Measurements from ENCODE around the gene SEPHS2.
A peak's percentile ranks its signal among the peaks of the same experiment; 100 is the strongest.

The SEPHS2 gene

DNA sequence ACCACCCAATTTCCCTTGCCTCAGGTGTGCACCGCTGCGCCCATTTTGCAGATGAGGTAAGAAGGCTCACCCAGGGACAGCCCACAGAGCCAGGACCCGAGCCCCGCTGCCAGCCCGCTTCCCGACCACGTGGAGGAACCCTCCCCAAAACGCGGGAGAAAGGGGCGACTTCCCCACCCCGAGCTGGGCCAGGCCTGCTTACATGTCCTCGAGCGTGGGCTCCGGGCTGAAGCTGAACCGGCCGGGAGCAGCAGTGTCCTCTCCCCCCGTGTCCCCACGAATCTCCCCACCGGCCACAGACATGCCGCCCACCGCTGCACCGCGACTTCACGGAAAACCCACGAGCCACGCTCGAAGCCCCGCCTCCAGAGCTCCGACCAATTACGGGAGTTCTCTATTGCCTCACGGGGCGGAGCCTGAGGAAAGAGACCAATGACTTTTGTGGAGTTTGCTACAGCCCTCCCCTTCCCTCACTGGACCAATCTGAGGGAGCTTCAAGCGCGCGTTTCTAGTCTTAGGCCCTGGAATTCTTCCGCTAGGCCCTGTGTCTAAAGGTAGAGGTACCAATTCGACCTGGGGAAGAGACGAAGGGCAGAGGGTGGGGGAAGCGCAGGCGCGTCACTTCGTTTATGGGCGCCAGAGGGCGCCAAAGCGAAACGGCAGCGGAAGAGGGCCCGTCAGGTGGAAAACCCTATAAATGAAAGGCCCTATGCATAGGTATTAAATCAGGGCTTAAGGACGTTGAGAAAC lies 15.8 kb downstream of the SEPHS2 start, which contains the start of gene DCTPP1:
DCTPP1 (minus strand) TSS at position 353 of the 750 bp plus-strand sequence; CDS start at position 303, 50 bp downstream.
- peak; percentile 90 for DNase-seq (ENCODE audit: low spot score)

DNA sequence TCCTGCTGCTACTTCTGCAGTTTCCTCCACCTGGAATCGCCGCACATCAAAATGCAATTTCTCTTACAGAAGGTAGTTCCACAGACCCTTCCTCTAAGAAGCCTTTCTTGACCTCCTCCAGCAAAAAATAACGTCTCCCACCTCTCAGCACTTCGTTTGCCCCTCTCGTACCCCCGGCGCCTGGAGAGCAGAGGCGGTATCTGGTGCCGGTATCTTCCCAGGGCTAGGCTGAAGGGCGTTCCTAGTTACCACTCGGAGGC lies 16.3 kb downstream of the SEPHS2 start:
- no peak for DNase-seq (ENCODE audit: low spot score)

DNA sequence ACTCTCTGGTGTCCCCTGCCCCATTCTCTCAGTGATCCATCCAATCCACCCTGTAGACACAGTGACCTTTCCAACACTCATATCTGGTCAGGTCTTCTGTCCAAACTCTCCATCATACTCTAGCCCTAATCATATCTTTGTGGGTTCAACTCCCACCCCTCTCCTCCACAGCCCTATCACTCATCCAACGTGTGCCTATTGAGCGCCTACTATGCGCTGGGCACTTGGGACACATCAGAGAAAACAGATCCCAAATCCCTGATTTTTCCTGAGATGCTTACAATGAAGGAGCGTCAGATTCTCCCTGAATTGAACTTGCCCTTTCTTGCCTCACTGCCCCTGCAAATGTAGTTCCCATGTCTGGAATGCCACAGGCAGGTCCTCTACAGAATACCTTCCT lies 17.6 kb downstream of the SEPHS2 start:
- DNase-seq (ENCODE audit: low spot score): no peak

DNA sequence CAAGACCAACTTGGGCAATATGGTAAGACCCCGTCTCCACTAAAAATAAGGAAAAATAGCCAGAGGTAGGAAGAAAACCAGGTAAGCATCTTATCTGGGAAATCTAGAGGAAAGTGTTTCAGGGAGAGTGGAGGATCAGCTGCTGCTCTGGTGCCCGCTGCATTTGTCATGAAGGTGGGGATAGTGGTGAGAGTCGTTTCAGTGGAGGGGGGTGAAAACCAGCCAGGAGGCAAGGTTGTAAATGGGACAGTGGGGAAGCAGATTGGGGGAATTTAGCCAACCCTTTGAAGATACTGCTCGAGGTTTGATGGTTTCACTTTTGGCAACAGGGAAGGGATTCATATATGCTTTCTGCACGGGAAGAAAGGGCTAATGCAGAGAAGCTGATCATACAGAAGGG lies 24.7 kb downstream of the SEPHS2 start:
- DNase-seq (ENCODE audit: low spot score): no peak

DNA sequence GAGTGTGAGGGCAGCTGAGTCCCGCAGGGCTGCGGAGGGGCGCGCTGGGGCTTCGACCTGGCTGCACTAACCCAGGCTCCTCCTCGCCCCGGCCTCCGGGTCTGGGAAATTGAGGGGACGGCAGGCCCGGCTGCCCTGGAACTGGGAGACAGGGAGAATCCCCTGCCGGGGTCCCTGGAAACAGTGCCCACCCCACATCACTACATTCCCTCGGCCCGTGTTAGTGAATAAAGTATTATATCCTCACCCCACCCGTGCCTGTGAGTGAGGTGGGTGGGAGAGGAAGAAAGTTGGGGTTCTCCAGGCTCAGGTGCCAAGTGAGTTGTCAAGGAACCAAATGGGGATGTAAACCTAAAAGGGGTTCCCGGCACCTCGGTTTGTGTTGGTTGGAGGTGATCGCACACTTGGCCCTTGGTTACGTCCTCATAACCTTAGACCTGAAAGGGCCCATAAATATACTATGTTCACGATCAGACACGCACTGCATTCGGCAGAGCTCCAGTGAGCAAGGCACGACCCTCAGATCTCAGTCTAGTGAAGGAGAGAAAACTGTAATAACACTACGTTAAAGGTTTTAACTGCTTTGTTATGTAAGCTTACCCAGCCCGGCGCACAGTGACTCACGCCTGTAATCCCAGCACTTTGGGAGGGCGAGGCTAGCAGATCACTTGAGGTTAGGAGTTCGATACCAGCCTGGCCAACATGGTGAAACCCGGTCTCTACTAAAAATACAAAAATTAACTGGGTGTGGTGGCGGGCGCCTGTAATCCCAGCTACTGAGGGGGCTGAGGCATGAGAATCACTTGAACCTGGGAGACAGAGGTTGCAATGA lies 27.1 kb downstream of the SEPHS2 start:
- no peak for DNase-seq (ENCODE audit: low spot score)

DNA sequence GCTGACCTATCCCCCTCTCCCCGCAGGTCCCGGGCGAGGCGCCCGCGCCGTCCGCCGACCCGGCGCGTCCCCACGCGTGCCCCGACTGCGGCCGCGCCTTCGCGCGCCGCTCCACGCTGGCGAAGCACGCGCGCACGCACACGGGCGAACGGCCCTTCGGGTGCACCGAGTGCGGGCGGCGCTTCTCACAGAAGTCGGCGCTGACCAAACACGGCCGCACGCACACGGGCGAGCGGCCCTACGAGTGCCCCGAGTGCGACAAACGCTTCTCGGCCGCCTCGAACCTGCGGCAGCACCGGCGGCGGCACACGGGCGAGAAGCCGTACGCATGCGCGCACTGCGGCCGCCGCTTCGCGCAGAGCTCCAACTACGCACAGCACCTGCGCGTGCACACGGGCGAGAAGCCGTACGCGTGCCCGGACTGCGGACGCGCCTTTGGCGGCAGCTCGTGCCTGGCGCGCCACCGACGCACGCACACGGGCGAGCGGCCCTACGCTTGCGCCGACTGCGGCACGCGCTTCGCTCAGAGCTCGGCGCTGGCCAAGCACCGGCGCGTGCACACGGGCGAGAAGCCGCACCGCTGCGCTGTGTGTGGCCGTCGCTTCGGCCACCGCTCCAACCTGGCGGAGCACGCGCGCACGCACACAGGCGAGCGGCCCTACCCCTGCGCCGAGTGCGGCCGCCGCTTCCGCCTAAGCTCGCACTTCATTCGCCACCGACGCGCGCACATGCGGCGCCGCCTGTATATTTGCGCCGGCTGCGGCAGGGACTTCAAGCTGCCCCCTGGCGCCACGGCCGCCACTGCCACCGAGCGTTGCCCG lies 27.9 kb downstream of the SEPHS2 start:
- DNase-seq (ENCODE audit: low spot score): peak; percentile 83

DNA sequence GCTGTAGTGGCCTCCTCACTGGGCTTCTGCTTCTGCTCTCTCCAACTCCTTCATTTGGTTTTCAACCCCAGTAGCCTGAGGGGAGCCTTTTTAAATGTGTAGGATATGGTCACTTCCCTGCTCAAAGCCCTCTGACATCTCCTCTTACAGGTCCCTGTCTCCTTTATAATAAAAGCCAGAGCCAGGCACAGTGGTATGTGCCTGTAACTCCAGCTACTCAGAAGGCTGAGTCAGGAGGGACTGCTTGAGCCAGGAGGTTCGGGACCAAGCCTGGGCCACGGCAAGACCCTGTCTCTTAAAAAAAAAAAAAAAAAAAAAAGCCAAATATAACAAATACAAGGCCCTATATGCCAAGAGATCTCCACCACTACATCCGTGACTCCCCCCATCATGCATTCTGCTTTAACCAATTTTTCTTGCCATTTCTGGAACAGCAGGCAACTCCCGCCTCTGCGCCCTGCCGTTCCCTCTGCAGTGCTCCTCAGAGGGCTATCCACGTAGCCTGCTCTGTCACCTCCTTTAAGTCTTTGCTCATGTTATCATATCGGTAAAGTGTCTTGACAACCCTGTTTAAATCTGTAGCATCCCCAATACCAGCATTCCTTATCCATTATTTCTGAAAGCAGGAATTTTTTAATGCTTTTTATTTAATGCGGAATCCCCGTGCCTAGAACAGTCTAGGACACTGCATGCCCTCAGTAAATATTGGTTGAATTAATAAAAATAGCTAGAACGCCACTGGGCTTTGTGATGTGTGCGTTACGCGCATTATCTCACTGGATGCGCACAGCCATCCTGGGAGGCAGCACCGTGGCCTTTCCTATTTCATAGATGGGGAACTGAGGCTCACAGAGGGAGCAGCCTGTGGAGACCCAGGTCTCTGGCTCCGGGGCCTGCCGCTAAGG lies 28.8 kb downstream of the SEPHS2 start:
- DNase-seq (ENCODE audit: low spot score): no peak

DNA sequence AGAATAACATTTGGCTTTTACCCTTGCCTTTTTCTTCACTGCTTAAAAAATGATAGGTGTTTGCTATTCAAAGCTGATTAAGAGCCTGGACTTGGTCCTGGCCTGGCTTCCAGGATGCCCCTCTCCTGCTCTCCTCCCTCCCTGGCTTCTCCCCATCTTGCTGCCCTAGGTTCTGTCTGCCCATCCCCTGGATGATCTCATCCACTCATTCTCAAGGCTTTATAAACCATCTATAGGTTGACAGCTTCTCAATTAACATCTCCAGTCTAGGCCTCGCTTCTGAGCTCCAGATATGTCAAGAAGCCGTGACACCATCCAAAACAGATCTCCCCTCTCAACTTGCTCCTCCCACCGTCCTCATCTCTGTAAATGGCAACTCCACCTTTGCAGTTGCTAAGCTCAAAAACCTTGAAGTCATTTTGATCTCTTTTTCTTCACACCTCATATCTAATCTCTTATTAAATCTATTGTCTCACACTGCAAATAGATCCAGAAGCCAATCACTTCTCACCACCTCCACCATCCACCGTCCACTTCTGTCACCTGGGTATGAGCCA lies 29.5 kb downstream of the SEPHS2 start:
- DNase-seq (ENCODE audit: low spot score): no peak

DNA sequence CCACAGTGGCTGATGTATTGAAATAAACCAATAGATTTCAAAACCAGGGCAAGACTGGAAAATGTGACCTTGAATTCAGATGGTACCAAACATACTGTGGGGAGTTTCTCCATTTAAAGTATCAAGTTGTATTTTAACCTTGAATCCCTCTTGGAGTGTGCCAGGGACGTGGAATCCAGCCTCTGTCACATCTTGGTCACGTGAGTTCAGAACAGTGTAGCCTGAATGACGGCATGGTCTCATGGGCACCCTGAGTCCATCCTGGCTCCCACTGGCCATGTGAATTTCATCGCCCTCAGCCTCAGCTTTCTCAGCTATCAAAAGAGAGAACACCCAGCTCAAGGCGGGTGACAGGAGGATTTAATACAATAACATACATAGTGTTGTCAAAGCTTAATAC lies 31.5 kb downstream of the SEPHS2 start:
- DNase-seq (ENCODE audit: low spot score): no peak

DNA sequence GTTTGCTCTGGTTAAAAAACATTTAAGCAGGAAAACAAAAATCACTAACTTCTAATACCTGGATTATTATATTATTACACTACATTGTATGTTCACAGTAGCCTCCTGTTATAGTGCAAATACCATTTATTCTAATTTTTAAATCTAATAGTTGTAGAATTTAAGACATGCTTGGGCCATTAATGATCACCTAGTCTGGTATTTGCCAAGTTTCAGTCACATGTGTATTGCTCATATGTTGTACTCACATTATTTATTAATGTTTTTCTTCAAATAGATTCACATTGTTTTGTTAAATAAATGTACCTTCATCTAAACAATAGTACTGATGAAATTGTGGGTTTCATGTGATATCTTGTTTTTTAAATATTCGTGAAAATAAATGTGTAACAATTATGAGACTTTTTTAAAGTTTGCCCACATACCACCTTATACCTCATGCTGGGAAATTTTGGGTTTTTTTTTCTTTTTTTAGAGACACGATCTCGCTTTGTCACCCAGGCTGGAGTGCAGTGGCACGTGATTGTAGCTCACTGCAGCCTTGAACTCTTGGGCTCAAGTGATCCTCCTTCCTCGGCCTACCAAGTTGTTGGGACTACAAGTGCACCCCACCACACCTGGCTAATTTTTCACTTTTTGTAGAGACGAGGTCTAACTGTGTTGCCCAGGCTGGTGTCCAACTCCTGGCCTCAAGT lies 32.4 kb downstream of the SEPHS2 start:
- no peak for DNase-seq (ENCODE audit: low spot score)

DNA sequence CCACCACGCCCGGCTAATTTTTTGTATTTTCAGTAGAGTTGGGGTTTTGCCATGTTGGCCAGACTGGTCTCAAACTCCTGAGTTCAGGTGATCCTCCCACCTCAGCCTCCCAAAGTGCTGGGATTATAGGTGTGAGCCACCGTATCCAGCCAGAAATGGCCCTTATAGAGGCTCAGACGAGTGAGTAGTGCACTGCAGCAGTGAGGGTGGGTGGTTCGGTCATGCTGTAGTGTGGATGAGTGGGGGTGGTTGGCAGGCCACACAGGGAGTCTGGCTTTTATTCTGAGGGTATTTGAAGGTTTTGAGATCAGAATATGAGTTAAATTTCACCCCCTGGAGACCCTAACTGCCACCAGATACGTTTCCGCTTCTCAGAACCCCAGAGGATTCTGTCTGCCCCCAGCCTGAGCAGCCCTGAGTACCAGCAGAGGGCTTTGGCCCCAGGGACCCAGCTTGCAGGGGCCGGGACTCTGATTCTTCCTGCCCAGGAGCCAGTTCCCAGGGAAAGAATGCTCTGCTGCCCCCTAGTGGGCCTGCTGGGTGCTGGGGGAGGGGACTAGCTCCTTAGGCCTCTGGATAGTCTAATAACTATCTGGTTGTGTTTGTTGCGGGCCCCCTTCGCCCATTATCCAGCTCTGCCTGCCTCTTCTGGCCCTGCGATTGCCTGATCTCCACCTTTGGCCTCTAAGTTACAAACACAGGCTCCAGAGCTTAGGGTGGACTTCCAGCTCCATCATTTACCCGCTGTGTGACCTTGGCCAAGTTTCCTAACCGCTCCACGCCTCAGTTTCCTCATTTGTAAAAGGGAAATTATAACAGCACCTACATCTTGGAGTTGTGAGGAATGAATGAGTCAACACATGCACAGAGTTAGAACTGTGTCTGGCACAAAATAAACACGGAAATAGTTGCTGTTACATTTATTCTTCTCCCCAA lies 36.3 kb downstream of the SEPHS2 start:
- DNase-seq (ENCODE audit: low spot score): peak; percentile 89

DNA sequence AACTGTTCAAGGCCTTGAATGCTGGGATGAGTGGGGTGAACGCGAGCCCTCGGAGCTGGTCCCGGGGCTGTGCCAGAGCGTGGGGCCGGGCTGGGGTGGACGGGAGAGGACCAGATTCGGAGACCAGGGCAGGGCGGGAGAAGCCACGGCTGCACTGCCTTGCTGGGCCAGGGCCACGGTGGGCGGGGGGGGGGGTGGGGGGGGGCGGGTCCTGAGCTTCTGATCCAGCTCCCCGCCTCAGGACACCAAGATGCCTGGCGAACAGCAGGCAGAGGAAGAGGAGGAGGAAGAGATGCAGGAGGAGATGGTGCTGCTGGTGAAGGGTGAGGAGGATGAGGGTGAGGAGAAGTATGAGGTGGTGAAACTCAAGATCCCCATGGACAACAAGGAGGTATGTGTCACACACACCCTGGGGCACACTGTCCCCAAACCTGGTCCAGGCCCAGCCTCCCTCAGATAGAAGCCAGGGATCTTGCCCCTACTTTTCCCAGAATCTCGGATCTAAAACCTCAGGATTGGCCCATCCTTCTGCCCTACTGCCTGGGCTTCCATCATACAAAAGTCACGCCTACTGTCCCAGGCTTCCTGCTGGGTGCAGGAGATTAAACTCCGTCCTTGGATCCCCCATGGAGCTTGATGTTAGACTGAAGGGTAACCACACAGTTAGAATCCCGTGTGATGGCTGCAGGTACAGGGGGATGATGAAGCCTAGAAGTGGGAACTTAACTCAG lies 37.7 kb downstream of the SEPHS2 start:
- no peak for DNase-seq (ENCODE audit: low spot score)

DNA sequence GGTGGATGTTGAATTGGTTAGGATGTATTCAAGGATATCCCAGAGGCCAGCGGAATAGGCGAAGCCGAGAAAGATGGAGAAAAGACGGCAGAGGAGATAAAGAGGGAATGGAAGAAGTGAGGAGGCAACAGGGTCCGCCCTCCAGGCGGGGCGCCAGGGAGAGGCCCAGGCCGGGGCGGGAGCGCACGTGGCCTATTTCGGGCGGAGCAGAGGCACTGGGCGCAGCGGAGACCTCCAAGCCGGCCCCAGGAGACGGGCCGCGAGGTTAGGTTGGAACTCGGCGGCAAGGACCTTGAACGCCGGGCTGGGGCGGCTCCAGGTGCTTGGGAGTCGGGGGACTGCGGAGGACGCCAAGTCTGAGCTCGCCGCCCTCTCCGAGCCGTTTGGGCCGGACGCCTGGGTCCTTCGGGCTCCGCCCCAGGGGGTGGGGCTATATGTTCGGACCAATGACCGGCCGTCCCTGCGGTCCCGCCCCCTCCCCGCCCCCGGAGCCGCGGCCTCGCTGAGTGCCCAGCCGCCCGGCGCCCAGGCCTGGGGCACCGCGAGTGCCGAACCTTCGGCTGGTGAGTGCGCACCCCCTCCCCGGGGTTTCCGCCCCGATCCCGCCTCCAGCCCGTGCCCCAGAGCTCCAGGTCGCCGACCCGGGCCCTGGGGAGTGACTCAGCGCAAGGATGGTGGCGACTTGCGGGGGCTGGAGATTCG lies 38.4 kb downstream of the SEPHS2 start, which contains the start of gene ZNF771:
ZNF771 (plus strand) TSS at position 505 of the 702 bp plus-strand sequence. CDS start 448 bp downstream, outside the sequence.
- peak; percentile 81 for DNase-seq (ENCODE audit: low spot score)

DNA sequence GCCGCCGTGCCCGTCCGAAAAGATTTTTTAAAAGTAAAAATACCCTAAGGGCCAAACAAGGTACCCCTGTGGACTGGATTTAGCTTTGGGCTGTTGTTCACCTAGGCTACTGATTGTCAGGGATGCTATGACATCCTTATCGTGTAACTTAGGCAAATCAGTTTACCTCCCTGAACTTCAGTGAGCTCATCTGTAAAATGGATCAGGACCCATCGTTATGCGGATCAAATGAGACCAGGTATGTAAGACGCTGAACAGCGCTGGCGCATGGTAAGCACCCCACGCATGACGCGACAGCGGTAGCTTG lies 38.9 kb downstream of the SEPHS2 start:
- DNase-seq (ENCODE audit: low spot score): no peak

DNA sequence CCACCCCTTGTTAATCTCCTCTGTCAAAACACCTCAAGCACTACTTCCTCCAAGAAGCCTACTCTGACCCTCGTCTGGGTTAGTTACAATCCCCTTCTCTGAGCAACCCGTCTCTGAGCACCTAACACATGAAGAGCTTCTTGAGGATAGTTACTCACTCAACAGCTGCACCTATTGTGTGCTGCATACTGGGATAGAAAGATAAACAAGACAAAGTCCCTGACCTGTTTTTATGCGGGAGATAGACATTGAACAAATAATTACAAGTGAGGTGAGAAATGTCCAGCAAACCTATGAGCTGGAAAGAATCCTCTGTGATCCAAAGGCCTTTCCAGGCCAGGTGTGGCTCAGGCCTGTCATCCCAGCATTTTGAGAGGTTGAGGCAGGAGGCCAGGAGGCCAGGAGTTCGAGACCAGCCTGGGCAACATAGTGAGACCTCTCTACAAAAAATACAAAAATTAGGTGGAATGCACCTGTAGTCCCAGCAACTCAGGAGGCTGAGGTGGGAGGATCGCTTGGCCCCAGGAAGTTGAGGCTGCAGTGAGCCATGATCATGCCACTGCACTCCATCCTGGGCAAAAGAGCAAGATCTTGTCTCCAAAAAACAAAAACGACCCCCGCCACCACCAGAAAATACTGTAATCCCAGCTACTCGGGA lies 43.8 kb downstream of the SEPHS2 start:
- DNase-seq (ENCODE audit: low spot score): no peak

DNA sequence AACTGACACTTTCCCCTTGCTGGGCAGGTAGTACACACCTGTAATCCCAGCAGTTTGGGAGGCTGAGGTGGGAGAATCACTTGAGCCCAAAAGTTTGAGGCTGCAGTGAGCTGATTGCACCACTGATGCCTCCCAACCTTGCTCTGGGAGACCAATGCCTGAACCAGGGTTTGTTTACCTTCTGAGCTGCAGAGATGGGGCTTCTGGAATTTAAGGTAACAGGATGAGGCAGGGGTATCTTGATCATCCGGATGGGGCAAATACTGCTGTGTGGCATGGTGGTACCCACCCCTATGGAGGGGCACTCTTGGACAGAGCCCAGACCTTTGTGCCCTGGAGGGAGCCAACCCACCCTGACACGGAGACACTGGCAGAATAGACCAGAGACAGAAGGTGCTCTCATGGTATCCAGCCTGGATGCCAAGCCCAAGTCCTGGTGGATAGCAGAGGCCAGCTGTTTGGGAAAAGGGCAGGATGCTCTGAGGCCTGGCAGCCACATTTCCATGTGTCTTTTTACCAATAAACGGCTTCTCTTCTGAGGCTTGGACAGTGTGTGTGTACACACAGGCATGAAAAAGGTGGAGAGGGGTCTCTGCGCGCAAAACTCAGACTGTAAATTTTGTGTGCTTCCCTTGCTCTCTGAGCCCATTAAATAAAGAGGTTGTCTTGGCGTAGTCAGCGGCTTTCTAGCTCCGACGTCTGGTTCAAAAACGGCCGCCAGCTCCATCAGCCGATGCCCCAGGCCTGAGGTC lies 46.1 kb downstream of the SEPHS2 start:
- no peak for DNase-seq (ENCODE audit: low spot score)

Data from HuH-7 (cell line).